OCI-LY7 (cell line): ENCODE data around the gene PER3. TPM values are rescaled to one million over a fixed set of nuclear protein-coding genes. Genes with fewer than 3 reads are reported as not detected.

Experiments
- BruUV-seq: library from RNA; stranded (reverse); fragments of 400-500 nt; replicated peaks from 2 replicates; lab custom pipeline; 2021; lab: Mats Ljungman, UMichigan
- CTCF ChIA-PET: fragments of 300-600 bp; sonication (Branson Sonifier 250); formaldehyde crosslinking; loops from one replicate; lab custom pipeline; 2022; ENCODE audit warnings: antibody characterized with exemption; ENCODE audit not compliant: unreplicated experiment; lab: Charles Lee
- POLR2A ChIA-PET: fragments of 300-600 bp; sonication (Branson Sonifier 250); formaldehyde crosslinking; loops from one replicate; lab custom pipeline; 2022; ENCODE audit warnings: antibody characterized with exemption; lab: Charles Lee
- DNase-seq: peaks from one replicate; pipeline ENCODE4 v3.0.0-alpha.2; 2015; ENCODE audit warnings: low spot score
- H2AFZ ChIP-seq: fragments of 200-600 bp; sonication (generic), shearing (Covaris generic); 2 replicates; pipeline ENCODE4 v1.6.1; 2014; ENCODE audit warnings: mild to moderate bottlenecking, antibody characterized with exemption, low read length, moderate library complexity
- H3K27ac ChIP-seq: fragments of 200-600 bp; sonication (generic); 2 replicates; pipeline ENCODE4 v1.5.1; 2014; ENCODE audit warnings: mixed run types, low read depth, mild to moderate bottlenecking, moderate library complexity, low read length, inconsistent platforms; ENCODE audit not compliant: poor library complexity, severe bottlenecking
- H3K36me3 ChIP-seq: fragments of 200-600 bp; sonication (generic); 2 replicates; pipeline ENCODE4 v1.6.1; 2014; ENCODE audit warnings: mild to moderate bottlenecking, antibody characterized with exemption, low read length, moderate library complexity, mixed read lengths; ENCODE audit not compliant: insufficient read depth
- H3K4me1 ChIP-seq: fragments of 200-600 bp; sonication (generic); 2 replicates; pipeline ENCODE4 v1.5.1; 2014; ENCODE audit warnings: mild to moderate bottlenecking, low read length; ENCODE audit not compliant: insufficient read depth, poor library complexity, severe bottlenecking
- H3K4me2 ChIP-seq: fragments of 200-600 bp; sonication (generic); 2 replicates; pipeline ENCODE4 v1.6.1; 2014; ENCODE audit warnings: mild to moderate bottlenecking, low read length
- H3K4me3 ChIP-seq: fragments of 200-600 bp; sonication (generic); 2 replicates; pipeline ENCODE4 v1.5.1; 2014; ENCODE audit warnings: mild to moderate bottlenecking, low read depth, low read length; ENCODE audit not compliant: poor library complexity, severe bottlenecking
- H3K79me2 ChIP-seq: fragments of 200-600 bp; sonication (generic); 2 replicates; pipeline ENCODE4 v1.6.1; 2016; ENCODE audit warnings: low read depth, mild to moderate bottlenecking, low read length, moderate library complexity, mixed read lengths; ENCODE audit not compliant: insufficient read depth
- H3K9me2 ChIP-seq: fragments of 200-600 bp; sonication (generic); 2 replicates; pipeline ENCODE4 v1.6.1; 2016; ENCODE audit warnings: mild to moderate bottlenecking, low read length, mixed read lengths; ENCODE audit not compliant: insufficient read depth
- H3K9me3 ChIP-seq: fragments of 200-600 bp; sonication (generic); 2 replicates; pipeline ENCODE4 v1.6.1; 2014; ENCODE audit warnings: mild to moderate bottlenecking, mixed run types, low read length, mixed read lengths
- H4K20me1 ChIP-seq: fragments of 200-600 bp; sonication (generic); 2 replicates; pipeline ENCODE4 v1.6.1; 2014; ENCODE audit warnings: mild to moderate bottlenecking, antibody characterized with exemption, low read length, moderate library complexity, mixed read lengths; ENCODE audit not compliant: insufficient read depth
- EZH2phosphoT487 ChIP-seq: fragments of 200-600 bp; sonication (generic); IDR thresholded peaks from 2 replicates; pipeline ENCODE4 v1.6.1; 2018; ENCODE audit warnings: low read depth, borderline replicate concordance, mild to moderate bottlenecking, mixed run types, antibody characterized with exemption, low read length, moderate library complexity, mixed read lengths
- intact Hi-C: fragments of 100-400 bp; cut with micrococcal nuclease; formaldehyde crosslinking; loops from one replicate; pipeline ENCODE4 v1.10.0; 2022; ENCODE audit not compliant: unreplicated experiment
- total RNA-seq, 2 experiments: library from RNA; depleted of rRNA in 1 of 2; stranded (reverse); fragments of >200 nt in 1 of 2; shearing (Covaris generic) in 1 of 2; gene quantifications; 2 replicates each; pipeline ENCODE4 v1.2.3, GENCODE V29; 2014 to 2022
- TF ChIP-seq, protein P1 (sequence below): fragments of 200-600 bp; sonication (generic); conservative IDR thresholded peaks from 2 replicates; pipeline ENCODE4 v1.5.1; 2014; ENCODE audit warnings: mild to moderate bottlenecking, antibody characterized with exemption, low read length, moderate library complexity, mixed read lengths

The PER3 gene
- total RNA-seq, 2 experiments from 2014 or later: 9.0 to 13.1 TPM

DNA sequence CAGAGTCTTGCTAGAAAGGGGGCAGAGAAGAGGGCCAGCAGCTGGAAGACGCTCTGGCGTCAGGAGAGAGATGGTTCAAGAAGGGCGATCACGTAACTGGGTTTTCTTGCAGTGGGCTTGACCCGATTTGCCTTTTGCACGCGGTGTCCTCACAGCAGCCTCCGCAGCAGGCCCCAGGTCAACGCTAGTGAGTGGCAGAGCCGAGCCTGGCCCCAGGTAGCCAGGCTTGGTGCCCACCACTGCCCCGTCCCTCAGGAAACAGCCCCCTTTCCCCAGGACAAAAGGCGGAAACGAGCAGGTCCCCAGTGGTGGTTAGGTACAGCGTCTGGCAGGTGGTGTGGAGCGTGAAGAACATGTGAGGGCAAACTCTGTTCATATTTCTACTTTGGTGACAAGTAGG lies 77.4 kb downstream of the PER3 start:
- CTCF ChIA-PET: no interaction called here
- H3K9me2 ChIP-seq: no peaks in the 10 kb centered on the region

DNA sequence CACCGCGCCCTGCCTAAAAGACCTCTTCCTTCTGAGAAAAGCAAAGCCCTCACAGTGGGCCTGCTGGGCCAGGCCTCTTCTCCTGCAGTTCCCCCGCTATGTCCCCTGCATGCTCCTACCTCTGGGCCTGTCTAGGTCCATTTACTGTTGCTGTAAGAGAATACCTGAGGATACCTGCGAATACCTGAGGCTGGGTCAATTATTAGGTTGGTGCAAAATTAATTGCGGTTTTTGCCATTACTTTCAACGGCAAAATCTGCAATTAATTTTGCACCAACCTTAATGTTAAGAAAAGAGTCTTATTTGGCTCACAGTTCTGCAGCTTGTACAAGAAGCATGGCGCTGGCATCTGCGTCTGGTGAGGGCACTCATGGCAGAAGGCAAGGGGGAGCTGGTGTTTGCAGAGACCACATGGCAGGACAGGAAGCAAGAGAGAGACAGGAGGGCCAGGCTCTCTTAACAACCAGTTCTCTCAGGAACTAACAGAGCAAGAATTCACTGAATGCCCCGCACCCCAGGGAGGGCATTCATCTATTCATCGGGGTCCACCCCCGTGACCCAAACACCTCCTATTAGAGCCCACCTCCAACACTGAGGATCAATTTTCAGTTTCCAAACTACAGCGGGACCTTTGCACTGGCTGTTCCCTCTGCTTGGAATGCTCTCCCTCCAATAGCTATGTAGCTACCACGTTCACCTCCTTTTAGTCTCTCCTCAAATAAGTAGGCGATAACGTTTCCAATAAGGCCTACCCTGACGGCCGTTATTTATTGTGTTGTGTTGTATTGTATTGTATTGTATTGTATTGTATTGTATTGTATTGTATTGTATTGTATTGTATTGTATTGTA lies 78.3 kb downstream of the PER3 start:
- BruUV-seq: no TSS peak
- H3K27ac ChIP-seq: no peak overlapping the region
- POLR2A ChIA-PET: no interaction called here

More for the DNA sequence above, 77.4 kb downstream of the PER3 start:
- no peaks in the 10 kb centered on the region for H3K4me1 ChIP-seq
- H3K9me3 ChIP-seq: no peaks in the 10 kb centered on the region
- DNase-seq: no peak
- no peaks in the 10 kb centered on the region for H4K20me1 ChIP-seq
- no peak overlapping the region for H3K4me3 ChIP-seq
- H3K27ac ChIP-seq: no peak overlapping the region
- H3K36me3 ChIP-seq: no peaks in the 10 kb centered on the region
- no peak for TF ChIP-seq EZH2phosphoT487
- TF ChIP-seq, protein P1, sequence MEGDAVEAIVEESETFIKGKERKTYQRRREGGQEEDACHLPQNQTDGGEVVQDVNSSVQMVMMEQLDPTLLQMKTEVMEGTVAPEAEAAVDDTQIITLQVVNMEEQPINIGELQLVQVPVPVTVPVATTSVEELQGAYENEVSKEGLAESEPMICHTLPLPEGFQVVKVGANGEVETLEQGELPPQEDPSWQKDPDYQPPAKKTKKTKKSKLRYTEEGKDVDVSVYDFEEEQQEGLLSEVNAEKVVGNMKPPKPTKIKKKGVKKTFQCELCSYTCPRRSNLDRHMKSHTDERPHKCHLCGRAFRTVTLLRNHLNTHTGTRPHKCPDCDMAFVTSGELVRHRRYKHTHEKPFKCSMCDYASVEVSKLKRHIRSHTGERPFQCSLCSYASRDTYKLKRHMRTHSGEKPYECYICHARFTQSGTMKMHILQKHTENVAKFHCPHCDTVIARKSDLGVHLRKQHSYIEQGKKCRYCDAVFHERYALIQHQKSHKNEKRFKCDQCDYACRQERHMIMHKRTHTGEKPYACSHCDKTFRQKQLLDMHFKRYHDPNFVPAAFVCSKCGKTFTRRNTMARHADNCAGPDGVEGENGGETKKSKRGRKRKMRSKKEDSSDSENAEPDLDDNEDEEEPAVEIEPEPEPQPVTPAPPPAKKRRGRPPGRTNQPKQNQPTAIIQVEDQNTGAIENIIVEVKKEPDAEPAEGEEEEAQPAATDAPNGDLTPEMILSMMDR: no peak
- POLR2A ChIA-PET: no interaction called here
- no peaks in the 10 kb centered on the region for H3K79me2 ChIP-seq
- H3K4me2 ChIP-seq: no peak overlapping the region
- no TSS peak for BruUV-seq
- H2AFZ ChIP-seq: no peak overlapping the region
- intact Hi-C loops: no loop called here

More for the DNA sequence above, 78.3 kb downstream of the PER3 start:
- no peak for DNase-seq
- Histone ChIP-seq H3K36me3 (no peaks in the 10 kb centered on the region), H3K4me1 (no peaks in the 10 kb centered on the region), H3K79me2 (no peaks in the 10 kb centered on the region), H3K4me3 (no peak overlapping the region), H3K4me2 (no peak overlapping the region), H4K20me1 (no peaks in the 10 kb centered on the region), H3K9me3 (no peaks in the 10 kb centered on the region), H2AFZ (no peak overlapping the region), H3K9me2 (no peaks in the 10 kb centered on the region)
- no peak for TF ChIP-seq EZH2phosphoT487
- TF ChIP-seq, protein P1: no peak
- CTCF ChIA-PET: no interaction called here
- intact Hi-C loops: no loop called here
